Aorta (tissue), 5 donors: ENCODE results near the gene PET117. TPM values are rescaled to one million over a fixed set of nuclear protein-coding genes. Genes with fewer than 3 reads are reported as not detected.
"Not testable (repeated sequence)": the region's sequence is repeated elsewhere in the genome, so short reads cannot be mapped to it uniquely, and the experiment has no call there.

Experiments
- ATAC-seq: fragments of 200-7000 bp; cut with Tn5 transposase; one replicate; pipeline ENCODE4 v1.9.1; 2022; ENCODE audit warnings: moderate library complexity; ENCODE audit not compliant: low FRiP score
- DNase-seq, 2 donors: peaks; one replicate each; pipeline ENCODE4 v3.0.0-alpha.2; 2020
- H3K27ac ChIP-seq, 2 donors: one replicate each; pipeline ENCODE4 v1.5.1; 2013; ENCODE audit warnings: low read length in 2 of 2, mild to moderate bottlenecking in 2 of 2, moderate library complexity in 2 of 2, control low read depth in 1 of 2, inconsistent platforms in 1 of 2, low read depth in 1 of 2
- H3K27me3 ChIP-seq, 2 donors: one replicate each; pipeline ENCODE4 v1.6.1; 2013; ENCODE audit warnings: control low read depth in 1 of 2, low read length in 1 of 2, mild to moderate bottlenecking in 1 of 2, moderate library complexity in 1 of 2; ENCODE audit not compliant: insufficient read depth in 2 of 2, control insufficient read depth in 1 of 2
- H3K36me3 ChIP-seq, 2 donors: one replicate each; pipeline ENCODE4 v1.6.1; 2013; ENCODE audit warnings: control low read depth in 1 of 2, low read length in 1 of 2, mild to moderate bottlenecking in 1 of 2; ENCODE audit not compliant: insufficient read depth in 2 of 2, control insufficient read depth in 1 of 2
- H3K4me1 ChIP-seq, 2 donors: one replicate each; pipeline ENCODE4 v1.6.1; 2013; ENCODE audit warnings: low read length in 2 of 2, control low read depth in 1 of 2, mild to moderate bottlenecking in 1 of 2, moderate library complexity in 1 of 2; ENCODE audit not compliant: insufficient read depth in 2 of 2, control insufficient read depth in 1 of 2
- H3K4me3 ChIP-seq, 2 donors: one replicate each; pipeline ENCODE4 v1.5.1; 2013; ENCODE audit warnings: low read length in 2 of 2, control low read depth in 1 of 2, mild to moderate bottlenecking in 1 of 2
- H3K9me3 ChIP-seq: one replicate; pipeline ENCODE4 v1.6.1; 2013; ENCODE audit warnings: mild to moderate bottlenecking, low read length; ENCODE audit not compliant: control insufficient read depth
- WGBS, 2 donors: extraction: QIAGEN DNeasy Blood & Tissue Kit; methylation state at CpG; one replicate each; pipeline ENCODE4 v1.1.7; 2013; 5-methylcytosine and 5-hydroxymethylcytosine counted together
- intact Hi-C, 2 donors: fragments of 100-400 bp; cut with DNase I; formaldehyde crosslinking; loops; one replicate each; pipeline versions ENCODE4 v1.14.2 to v1.15.0; 2022
- polyA plus RNA-seq, 2 donors: library from polyadenylated mRNA; stranded (reverse); fragments of 200-250 nt; gene quantifications; one replicate each; pipeline ENCODE4 v1.2.3, GENCODE V29; 2013
- total RNA-seq, 2 donors: library from RNA; stranded (reverse); fragmentation: NEBNext Ultra II Directional; extraction: Animal tissue kit (Norgen Biotek cat#: 25700); gene quantifications; one replicate each; pipeline ENCODE4 v1.2.1, GENCODE V29; 2021
- donor health status: healthy with polysubstance abuse.
- donor health status: Bipolar disorder and iron deficiency.
- donor health status: DM: no; HTN: no; CAD: no.
- donor health status: DM: no; HTN: no; CAD: no.
- donor health status: DM: yes; HTN: yes; CAD: no.

The PET117 gene
- total and polyA plus RNA-seq, 4 donors = 7.6 to 19.4 (median 9.3) TPM

DNA sequence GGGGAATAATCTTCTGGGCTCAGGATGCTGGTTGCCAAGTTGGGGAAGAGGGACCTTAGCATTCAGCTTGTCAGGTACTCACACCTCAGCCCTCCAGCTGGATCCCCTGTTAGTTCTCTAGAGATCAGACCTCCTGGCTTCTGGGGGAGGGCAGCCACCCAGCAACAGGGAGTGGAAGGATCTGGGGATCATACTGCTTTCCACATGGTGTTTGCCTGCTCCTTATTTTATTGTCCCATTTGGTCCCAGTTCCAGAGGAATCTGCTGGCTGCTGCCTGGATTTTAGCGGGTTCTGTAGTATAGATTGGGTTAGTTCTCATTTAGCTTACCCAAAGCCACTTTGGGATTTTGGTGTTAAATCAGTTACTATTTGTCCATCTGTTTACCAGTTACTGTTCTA, 29.3 kb downstream of the PET117 start:
- Histone ChIP-seq H3K27me3 (no peaks in the 10 kb centered on the region), H3K4me1 (peaks cover 3% of the 10 kb centered on the region in 2 donors), H3K36me3 (peaks cover 0 to 9% of the 10 kb centered on the region in 2 donors), H3K4me3 (no peak overlapping the region), H3K9me3 (no peaks in the 10 kb centered on the region), H3K27ac (no peak overlapping the region)
- ATAC-seq = no peak
- DNase-seq = no peak
- intact Hi-C loops = no loop called here
- WGBS, 2 donors = 73 to 76% methylated on average over 1 of the region's 1 CpG

DNA sequence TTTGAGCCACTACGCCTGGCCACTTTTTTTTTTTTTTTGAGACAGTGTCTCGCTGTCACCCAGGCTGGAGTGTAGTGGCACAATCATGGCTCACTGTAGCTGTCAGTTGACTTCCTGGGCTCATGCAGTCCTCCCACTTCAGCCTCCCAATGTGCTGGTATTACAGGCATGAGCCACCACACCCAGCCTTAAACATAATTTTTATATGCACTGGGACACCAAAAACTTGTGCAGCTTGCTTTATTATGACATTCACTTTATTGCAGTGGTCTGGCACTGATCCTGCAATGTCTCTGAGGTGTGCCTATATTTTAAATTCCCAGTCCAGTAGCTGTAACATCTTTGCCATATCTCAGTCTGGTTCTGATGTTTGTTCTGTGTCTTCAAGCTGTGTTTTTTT, 34.7 kb downstream of the PET117 start:
- Histone ChIP-seq H3K27ac (no peak overlapping the region), H3K4me1 (no peaks in the 10 kb centered on the region), H3K9me3 (no peaks in the 10 kb centered on the region), H3K4me3 (no peak overlapping the region), H3K27me3 (no peaks in the 10 kb centered on the region), H3K36me3 (no peaks in the 10 kb centered on the region)
- ATAC-seq (no peak), DNase-seq (no peak)
- 99 to 100% methylated on average over 2 of the region's 2 CpGs for WGBS, 2 donors
- intact Hi-C loops = no loop called here

DNA sequence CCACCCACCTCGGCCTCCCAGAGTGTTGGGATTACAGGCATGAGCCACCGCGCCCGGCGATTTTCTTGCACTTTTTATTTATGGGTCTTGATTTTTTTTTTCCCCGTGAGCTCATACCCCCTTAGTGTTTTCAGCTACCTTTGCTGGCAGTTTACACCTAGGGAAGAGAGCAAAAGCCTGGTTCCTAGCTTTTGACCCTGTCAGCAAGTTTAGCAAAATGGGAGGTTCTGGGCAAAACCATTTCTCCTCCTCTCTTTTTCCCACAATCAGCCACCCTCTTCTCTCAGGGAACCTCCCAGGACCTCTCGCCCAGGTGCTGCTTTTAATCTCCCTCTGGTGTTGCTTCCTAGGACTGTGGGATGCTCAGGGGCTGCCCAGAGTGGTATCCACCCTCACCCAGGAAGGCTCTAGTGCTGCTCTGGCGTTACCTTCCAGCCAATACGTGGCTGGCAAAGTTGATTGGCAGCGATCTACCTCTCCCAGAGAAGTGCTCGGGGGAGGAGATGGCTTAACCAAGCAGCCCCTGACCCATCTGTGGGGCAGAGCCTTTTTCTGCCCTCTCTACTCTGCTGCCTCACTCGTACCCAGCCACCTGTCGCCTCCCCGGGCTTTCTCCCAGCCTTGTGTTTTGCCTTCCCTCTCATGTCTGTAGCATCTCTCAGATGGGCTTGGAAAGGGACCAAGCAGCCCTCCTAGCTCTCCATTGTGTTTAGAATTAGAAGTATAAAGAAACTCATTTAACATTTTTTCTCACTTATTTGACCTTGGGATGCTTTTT, 37.4 kb downstream of the PET117 start:
- no peaks in the 10 kb centered on the region for H3K36me3 ChIP-seq

DNA sequence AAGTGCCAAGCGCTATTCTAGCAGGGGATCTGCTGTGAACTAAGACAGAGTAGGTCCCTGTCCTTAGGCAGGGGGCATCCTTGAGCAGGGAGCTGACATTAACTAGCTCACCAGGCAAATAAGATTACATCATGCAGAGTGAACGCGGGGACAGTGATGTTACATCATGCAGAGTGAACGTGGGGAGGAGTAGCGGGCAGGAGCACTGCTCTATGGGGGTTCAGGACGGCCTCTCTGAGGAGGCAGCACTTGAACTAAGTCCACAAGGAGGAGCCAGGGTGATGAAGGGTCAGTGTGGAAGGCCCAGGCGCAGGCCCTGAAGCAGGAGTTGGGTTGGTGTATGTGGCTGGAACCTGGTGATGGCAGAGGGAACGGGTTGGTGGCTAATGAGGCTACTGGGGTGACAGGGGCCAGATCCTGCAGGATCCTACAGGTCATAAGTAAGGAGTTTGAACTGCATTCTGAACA, 38.7 kb downstream of the PET117 start:
- Histone ChIP-seq H3K27ac (no peak overlapping the region), H3K36me3 (no peaks in the 10 kb centered on the region), H3K4me1 (no peaks in the 10 kb centered on the region), H3K4me3 (no peak overlapping the region), H3K9me3 (no peaks in the 10 kb centered on the region), H3K27me3 (no peaks in the 10 kb centered on the region)
- no peak for DNase-seq
- WGBS, 2 donors = 92 to 95% methylated on average over 8 of the region's 8 CpGs
- intact Hi-C loops = no loop called here
- no peak for ATAC-seq

More for the DNA sequence above, 37.4 kb downstream of the PET117 start:
- 92 to 96% methylated on average over 14 of the region's 14 CpGs for WGBS, 2 donors
- Histone ChIP-seq H3K4me3 (no peak overlapping the region), H3K9me3 (no peaks in the 10 kb centered on the region), H3K27ac (no peak overlapping the region), H3K27me3 (no peaks in the 10 kb centered on the region), H3K4me1 (no peaks in the 10 kb centered on the region)
- no peak for ATAC-seq
- DNase-seq = no peak
- intact Hi-C loops = no loop called here

DNA sequence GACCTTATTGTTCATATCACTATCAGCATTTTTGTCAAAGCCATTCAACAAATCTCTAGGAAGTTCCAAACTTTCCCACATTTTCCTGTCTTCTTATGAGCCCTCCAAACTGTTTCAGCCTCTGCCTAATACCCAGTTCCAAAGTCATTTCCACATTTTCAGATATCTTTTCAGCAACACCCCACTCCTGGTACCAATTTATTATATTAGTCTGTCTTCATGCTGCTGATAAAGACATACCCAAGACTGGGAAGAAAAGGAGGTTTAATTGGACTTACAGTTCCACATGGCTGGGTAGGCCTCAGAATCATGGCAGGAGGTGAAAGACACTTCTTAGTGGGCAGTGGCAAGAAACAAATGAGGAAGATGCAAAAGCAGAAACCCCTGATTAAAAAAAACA, 42.7 kb downstream of the PET117 start:
- H3K27ac ChIP-seq, DNase-seq, H3K27me3 ChIP-seq, H3K4me3 ChIP-seq, intact Hi-C loops, ATAC-seq, H3K36me3 ChIP-seq, H3K9me3 ChIP-seq, H3K4me1 ChIP-seq: not testable (repeated sequence)

DNA sequence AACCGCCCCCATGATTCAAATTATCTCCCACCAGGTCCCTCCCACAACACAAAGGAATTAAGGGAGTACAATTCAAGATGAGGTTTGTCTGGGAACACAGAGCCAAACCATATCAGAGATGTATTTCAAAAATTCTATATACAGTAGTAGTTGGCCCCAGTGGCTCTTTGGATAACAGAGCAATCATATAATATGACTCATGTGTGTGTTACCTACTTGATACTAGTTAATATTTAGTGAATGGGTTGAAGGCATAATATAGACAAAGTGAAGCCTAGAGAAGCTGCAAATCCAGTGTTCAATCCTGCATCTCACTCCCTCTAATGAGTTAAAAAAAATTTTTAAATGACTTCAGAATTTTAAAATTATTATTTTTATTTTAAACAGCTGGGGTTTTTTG, 43.2 kb downstream of the PET117 start:
- ATAC-seq = no peak
- H3K4me3 ChIP-seq = no peak overlapping the region
- WGBS, 2 donors = 56 to 99% methylated on average over 1 of the region's 1 CpG

DNA sequence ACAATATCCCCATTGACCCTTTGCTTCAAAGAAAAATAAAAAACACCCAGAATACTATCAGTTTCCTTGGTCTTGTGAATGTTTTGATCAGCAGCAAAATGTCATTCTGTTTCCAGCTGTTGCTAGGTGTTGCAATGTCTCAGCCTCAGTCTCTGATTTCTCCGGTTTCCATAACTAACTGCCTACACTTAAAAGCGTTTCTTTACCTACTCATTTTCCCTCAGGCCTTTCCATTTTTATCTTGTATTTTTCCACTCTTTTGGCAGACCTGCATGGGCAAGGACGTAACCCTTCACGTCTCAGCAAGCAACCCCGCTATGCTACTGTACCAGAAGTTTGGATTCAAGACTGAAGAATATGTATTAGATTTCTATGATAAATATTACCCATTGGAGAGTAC, 49.4 kb downstream of the PET117 start:
- 69 to 73% methylated on average over 5 of the region's 5 CpGs for WGBS, 2 donors
- no peak for ATAC-seq
- no peak overlapping the region for H3K27ac ChIP-seq
- no peaks in the 10 kb centered on the region for H3K9me3 ChIP-seq
- H3K27me3 ChIP-seq = no peaks in the 10 kb centered on the region
- no peaks in the 10 kb centered on the region for H3K4me1 ChIP-seq
- H3K36me3 ChIP-seq = peaks cover 0 to 10% of the 10 kb centered on the region in 2 donors
- intact Hi-C loops = no loop called here
- H3K4me3 ChIP-seq = no peak overlapping the region
- DNase-seq = no peak

More for the DNA sequence above, 43.2 kb downstream of the PET117 start:
- peaks cover 0 to 3% of the 10 kb centered on the region in 2 donors for H3K36me3 ChIP-seq
- no peaks in the 10 kb centered on the region for H3K27me3 ChIP-seq
- H3K27ac ChIP-seq = no peak overlapping the region
- intact Hi-C loops = no loop called here
- H3K9me3 ChIP-seq = no peaks in the 10 kb centered on the region
- DNase-seq = no peak
- no peaks in the 10 kb centered on the region for H3K4me1 ChIP-seq

DNA sequence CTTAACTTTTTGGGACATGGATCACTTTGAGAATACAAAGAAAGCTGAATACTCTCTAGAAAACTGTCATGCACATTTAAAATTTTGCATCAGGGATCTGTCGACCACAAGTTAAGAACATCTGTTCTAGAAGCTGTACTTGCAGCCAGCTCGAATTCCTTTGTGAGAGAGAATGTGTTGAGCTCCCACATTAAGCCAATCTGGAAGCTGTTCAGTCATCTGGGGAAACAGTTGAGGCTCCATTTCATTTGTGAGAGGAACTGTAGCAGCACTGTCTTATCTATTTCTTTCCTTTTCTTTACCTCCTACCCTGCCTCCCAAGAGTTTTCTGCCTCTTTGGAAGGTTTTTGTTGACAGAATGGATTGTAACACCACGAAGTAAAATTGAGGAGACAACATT, 50.8 kb downstream of the PET117 start:
- Histone ChIP-seq H3K9me3 (no peaks in the 10 kb centered on the region), H3K27ac (no peak overlapping the region), H3K4me3 (no peak overlapping the region), H3K27me3 (no peaks in the 10 kb centered on the region), H3K4me1 (no peaks in the 10 kb centered on the region), H3K36me3 (peaks cover 0 to 9% of the 10 kb centered on the region in 2 donors)
- intact Hi-C loops = no loop called here
- 18 to 44% methylated on average over 3 of the region's 3 CpGs for WGBS, 2 donors
- no peak for DNase-seq
- ATAC-seq = no peak
